SW 1271 (cell line): Measurements from ENCODE around the gene RASSF5.
"Not testable (repeated sequence)": the region's sequence is repeated elsewhere in the genome, so short reads cannot be mapped to it uniquely, and the experiment has no call there.

ENCODE experiments used
- DNase-seq, 2 experiments: peaks; one replicate each; lab custom pipeline; 2025; lab: John Stamatoyannopoulos, UW

The RASSF5 gene

DNA sequence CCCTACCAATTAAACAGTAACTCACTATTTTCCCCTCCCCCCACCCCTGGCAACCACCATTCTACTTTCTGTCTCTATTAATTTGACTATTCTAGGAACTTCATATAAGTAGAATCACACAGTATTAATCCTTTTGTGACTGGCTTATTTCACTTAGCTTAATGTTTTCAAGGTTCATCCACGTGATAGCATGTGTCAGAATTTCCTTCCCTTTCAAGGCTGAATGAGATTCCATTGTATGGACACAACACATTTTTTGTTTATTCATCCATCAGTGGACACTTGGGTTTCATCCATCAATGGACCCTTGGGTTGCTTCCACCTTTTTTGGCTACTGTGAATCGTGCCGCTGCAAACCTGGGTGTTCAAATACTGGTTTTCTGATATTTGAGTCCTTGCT is 63.2 kb downstream of the RASSF5 start:
- DNase-seq: no peak

DNA sequence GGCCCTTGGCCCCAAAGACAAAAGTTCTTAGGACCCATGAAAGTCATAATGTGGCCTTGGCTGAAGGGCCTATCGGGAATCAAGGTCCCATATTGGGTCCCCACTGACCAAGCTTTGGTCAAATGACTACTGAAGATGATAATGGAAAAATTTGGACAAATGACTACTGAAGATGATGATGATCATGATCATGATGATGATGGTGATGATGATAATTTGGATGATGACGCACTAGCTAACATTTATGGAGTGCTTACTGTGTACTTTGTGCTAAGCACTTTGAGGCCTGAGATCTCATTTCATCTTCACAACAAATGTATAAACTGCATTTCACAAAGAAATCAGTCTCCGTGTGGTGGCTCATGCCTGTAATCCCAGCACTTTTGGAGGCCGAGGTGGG is 65.5 kb downstream of the RASSF5 start:
- no peak for DNase-seq

GRCh38 chr1:206573319-206573718 is 66.0 kb downstream of the RASSF5 start:
- DNase-seq: no peak

DNA sequence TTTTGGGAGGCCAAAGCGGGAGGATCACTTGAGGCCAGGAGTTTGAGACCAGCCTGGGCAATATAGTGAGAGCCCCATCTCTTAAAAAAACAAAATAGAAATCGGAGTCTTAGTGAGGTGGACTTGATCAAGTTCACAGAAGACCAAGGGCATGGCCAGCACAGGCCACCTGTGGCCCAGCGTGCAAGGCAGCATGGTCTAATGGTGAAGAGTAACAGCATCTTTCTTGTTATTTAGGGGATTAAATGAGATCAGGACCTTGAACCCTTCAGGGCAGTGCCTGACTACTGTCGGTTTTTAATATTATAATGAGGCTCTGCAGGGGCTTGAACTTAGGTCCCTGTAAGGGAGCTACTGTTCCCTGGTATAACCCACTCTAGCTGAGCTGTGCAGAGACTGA is 66.4 kb downstream of the RASSF5 start:
- DNase-seq: no peak

DNA sequence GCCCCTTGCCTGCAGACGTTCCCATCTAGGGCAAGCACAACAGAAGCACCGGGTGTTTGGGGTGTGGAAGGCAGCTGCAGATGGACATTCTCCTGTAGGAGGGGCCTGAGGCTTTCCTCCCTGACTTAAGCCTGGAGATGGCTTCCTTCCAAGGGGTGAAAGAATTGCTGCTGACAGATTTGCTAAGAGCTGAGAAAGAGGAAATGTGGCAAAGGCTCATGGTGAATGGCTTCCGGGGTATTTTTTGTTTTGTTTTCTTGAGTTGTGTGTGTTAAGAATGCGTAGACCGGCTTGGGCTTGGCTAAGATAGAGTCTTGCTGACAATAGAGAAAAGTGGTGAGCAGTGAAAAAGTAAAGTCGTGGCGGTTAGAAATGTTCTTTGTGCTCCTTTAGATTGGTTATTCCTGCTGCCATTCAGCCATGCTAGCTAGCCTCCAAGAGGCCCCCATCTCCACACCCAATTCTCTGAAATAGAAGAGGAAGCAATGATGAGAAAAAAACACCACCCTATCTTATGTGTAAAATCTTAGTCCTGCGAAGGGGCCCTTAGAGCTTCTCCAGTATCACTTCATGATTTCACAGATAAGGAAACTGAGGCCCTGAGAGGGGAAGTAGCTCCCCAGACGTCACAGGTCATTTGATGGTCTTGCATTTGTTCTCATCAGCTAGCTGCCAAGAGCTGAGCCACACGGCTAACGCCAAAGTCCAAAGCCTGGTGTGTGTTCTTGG is 68.0 kb downstream of the RASSF5 start:
- DNase-seq: no peak

DNA sequence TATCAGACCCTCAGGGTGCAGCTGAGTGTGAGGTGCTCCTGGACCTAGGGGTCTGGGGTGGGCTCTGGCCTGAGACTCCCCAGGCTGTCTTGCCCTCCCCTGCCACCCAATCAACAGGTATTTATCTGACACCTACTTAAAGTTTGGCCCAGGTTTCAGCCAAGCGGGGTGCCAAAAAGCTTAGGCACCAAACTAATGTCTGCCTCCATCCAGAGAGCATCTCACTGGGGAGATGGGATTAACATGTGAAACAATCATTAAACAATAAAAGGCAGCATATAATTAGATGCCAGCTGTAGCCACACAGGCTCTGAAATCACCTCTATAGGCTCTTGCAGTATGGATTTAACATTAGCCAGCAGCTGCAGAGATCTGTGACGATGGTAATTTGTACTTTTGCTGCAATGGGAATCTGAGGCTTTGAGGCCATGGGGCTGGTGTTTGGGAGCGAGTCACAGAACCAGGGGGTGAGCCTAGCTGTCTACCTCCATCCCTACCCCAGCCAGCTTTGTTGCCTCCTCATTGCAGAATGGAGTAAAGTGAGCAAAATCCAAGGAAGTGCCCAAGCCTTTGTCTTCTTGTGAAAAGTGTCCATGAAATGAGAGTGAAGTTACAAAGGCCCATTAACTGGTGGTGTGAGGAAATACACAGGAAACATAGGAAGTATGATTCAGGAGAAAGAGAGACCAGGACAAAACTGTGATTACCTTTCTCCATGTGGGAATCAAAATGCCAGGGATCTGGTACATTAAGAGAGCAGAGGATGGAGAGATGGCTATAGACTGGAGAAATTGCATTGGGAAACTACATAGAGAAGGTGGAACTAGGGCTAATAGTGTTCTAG is 68.8 kb downstream of the RASSF5 start:
- no peak for DNase-seq

DNA sequence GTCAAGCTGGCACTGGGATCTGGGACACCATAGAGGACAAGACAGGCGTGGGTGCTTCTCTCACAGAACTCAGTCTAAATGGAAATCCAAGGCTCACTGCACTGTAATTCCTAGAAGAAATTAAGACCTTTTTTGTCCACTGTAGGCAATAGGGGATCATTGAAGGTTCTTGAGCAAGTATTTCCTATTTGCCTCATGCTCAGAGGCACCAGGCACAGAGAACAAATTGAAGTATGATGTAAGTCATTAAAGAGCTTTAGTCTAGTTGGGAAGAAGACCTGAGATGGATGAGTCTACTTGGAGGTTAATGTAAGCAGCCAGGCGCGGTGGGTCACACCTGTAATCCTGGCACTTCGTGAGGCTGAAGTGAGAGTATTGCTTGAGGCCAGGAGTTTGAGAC is 70.3 kb downstream of the RASSF5 start:
- no peak for DNase-seq

GRCh38 chr1:206578068-206578977 is 71.0 kb downstream of the RASSF5 start:
- no peak for DNase-seq

DNA sequence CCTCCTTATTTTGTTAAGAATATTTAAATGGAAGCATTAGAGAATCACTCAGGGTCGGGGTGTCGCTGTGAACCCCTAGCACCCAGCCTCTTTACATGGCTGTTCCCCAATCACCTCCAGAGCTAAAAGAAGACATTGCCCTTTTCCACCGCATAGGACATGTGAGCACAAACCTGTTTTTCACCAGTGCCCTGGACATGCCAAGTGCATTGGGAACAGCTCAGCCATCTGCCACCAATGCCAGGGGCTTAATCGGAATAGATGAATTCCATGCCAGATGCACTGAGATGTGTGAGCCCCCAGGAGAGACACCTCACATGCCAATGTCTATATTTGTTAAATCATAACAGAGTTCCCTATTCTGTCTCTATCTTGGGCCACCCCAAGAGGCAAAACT is 71.6 kb downstream of the RASSF5 start:
- DNase-seq: no peak

GRCh38 chr1:206579747-206580437 is 72.6 kb downstream of the RASSF5 start:
- DNase-seq: no peak

DNA sequence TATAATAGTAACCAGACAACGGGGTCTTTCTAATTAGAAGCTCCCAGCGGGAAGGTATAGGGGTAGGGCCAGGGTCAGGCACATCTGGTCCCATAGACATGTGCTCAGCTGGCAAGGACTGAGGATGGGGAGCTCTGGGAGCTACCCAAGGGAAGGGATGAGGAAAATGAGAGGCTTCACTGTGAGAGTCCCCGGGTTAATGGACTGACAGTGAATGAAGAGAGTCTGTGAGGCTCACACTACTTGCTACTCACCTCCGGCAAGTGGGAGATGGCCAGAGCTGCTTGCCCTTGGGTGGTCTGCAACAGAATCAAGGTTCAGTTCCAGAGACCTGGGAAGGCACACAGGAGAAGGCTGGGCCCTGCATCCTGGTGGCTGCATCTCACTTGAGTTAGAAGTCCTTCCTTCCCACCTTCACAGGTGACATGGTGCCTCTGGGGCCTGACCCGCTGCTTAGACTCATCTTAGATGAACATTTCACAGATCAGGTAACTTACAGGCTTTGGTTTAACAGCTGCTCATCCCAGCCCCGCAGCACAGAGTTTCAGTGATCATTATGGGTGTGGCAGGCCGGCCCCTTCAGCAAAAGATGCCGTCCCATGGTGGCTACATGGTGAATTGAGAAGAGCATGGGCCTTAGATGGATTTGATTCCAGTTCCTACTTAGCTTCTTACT is 73.2 kb downstream of the RASSF5 start:
- DNase-seq: no peak

- DNase-seq: not testable (repeated sequence)
These were observed 73.8 kb downstream of the RASSF5 start for GRCh38 chr1:206581114-206581497.

- no peak for DNase-seq
These were observed 74.2 kb downstream of the RASSF5 start for GRCh38 chr1:206581571-206581981.

GRCh38 chr1:206582537-206582936 is 75.2 kb downstream of the RASSF5 start:
- no peak for DNase-seq

DNA sequence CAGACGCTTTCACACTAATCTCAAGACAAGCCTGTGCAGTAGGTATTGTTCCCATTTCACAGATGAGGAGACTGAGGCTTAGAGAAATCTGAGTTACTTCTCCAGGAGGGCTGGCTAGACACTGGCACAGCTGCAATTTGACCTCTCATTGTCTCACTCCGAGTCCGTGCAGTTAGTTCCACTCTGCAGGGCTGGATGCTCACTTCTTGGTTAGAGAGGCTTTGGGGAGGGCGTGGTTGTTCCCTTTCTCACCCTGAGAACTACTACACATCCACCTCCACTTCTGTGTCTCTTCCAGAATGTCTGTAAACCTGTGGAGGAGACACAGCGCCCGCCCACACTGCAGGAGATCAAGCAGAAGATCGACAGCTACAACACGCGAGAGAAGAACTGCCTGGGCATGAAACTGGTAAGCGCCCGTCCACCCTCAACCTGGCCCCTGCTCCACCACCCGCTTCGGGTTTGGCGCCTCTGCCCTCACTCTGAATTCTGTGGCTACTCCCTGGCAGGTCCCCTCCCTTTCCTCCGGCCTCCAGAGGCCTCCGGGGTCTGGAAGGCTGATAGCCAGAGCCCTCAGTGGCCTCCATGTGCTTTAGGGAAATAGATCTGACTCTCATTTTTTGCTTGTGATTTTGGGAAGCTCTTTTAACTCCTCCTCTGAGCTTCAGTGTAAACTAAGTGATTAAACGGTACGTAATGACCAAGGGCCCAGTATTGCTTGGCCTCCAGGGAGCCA is 75.8 kb downstream of the RASSF5 start:
- DNase-seq: no peak

DNA sequence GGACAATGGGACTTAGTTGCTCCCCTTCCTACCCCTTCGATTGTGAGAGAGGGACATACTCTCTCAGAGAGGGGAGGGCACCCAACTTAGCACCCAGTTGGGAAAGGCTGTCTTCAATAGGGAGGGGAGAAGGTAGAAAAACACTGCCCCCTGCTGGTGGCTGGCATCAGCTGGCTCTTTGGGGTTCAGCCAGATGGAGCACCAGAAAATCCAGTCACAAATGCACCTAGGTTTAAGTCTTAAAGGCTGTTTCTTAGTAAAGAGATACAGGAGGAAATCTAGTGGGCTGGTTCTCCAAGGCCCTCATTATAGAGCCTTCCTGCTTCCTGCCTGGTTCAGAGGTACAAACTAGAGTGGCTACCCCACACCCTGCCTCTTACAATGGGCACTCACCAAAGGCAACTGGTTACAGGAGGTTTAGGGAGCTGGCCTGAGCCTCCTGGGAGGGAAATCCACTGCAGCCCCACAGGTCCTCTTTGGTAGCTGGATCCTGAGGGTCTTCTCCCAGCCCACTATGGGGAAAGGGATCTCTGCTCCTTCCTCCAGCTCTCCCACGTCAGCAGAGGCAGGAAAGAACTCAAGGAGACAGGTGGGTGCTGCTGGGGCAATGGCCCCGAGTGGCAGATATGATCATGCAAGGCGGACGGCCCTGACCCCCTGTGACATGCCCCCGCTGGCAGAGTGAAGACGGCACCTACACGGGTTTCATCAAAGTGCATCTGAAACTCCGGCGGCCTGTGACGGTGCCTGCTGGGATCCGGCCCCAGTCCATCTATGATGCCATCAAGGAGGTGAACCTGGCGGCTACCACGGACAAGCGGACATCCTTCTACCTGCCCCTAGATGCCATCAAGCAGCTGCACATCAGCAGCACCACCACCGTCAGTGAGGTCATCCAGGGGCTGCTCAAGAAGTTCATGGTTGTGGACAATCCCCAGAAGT is 76.6 kb downstream of the RASSF5 start:
- DNase-seq: peak in 1 of 2 experiments; percentile 15

DNA sequence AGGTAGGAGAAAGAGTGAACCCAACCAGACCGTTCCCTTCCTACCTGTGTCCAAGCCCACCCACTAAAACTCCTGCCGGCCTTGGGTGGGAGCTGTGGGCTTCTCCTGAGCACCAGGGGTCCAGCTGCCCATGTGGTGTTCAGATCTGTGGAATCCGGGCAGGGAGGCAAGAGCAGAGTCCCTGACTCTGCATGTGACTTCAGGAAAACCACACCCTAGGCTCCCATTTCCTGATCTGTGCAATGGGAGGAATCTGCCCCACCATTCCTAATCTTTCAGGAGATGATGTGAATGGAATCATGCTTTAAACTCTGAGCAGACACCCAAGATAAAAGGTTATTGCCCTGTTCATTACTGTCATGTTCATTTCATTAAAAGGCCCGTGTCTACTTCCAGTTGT is 77.4 kb downstream of the RASSF5 start:
- no peak for DNase-seq

DNA sequence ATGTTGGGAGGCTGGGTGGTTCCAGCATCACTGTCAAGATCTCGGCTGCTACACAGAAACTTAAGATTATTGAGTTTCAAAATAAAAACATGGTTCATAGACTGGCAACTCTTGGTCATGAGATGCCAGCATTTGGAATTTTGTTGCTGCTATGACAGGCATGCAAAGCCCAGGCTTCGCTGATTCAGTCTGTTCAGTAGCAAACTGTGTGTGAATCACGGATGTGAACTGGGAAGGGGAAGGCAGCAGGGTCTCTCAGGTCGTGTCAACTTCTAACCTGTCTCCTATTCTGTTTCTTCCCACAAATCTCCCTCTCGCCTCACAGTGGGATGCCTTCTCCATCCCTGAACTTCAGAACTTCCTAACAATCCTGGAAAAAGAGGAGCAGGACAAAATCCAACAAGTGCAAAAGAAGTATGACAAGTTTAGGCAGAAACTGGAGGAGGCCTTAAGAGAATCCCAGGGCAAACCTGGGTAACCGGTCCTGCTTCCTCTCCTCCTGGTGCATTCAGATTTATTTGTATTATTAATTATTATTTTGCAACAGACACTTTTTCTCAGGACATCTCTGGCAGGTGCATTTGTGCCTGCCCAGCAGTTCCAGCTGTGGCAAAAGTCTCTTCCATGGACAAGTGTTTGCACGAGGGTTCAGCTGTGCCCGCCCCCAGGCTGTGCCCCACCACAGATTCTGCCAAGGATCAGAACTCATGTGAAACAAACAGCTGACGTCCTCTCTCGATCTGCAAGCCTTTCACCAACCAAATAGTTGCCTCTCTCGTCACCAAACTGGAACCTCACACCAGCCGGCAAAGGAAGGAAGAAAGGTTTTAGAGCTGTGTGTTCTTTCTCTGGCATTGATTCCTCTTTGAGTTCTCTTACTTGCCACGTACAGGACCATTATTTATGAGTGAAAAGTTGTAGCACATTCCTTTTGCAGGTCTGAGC is 79.4 kb downstream of the RASSF5 start:
- no peak for DNase-seq
